Upper lobe of left lung (tissue), 6 donors: ENCODE data around the gene GMFB. TPM values are rescaled to one million over a fixed set of nuclear protein-coding genes. Genes with fewer than 3 reads are reported as not detected.

Source experiments
- ATAC-seq, 2 donors: fragments of 200-7000 bp; cut with Tn5 transposase; one replicate each; pipeline ENCODE4 v1.9.1; 2022; ENCODE audit warnings: mild to moderate bottlenecking in 2 of 2, moderate library complexity in 2 of 2; ENCODE audit not compliant: low FRiP score in 2 of 2
- DNase-seq, 2 donors: peaks; one replicate each; pipeline ENCODE4 v3.0.0-alpha.2; 2019 to 2020
- H3K27ac ChIP-seq, 4 donors: fragments of 200-600 bp; sonication (generic); one replicate each; pipeline ENCODE4 v1.5.1; 2016 to 2019
- H3K27me3 ChIP-seq, 4 donors: fragments of 200-600 bp; sonication (generic); one replicate each; pipeline ENCODE4 v1.5.1; 2017 to 2019
- H3K36me3 ChIP-seq, 4 donors: fragments of 200-600 bp; sonication (generic); one replicate each; pipeline ENCODE4 v1.5.1; 2016 to 2019
- H3K4me1 ChIP-seq, 4 donors: fragments of 200-600 bp; sonication (generic); one replicate each; pipeline ENCODE4 v1.5.1; 2018 to 2019
- H3K4me3 ChIP-seq, 4 donors: fragments of 200-600 bp; sonication (generic); one replicate each; pipeline ENCODE4 v1.5.1; 2017 to 2019; ENCODE audit warnings: mild to moderate bottlenecking in 2 of 4, moderate library complexity in 1 of 4
- H3K9me3 ChIP-seq, 4 donors: fragments of 200-600 bp; sonication (generic); one replicate each; pipeline ENCODE4 v1.5.1; 2018 to 2019
- EP300 ChIP-seq, 4 donors: sonication (generic); formaldehyde crosslinking; IDR thresholded peaks; one replicate each; pipeline ENCODE4 v1.5.1; 2017; ENCODE audit warnings: antibody characterized with exemption in 4 of 4, control low read depth in 2 of 4
- POLR2A ChIP-seq, 4 donors: fragments of 450-650 bp; IDR thresholded peaks; one replicate each; pipeline ENCODE4 v1.5.1; 2016 to 2017; ENCODE audit warnings: antibody characterized with exemption in 4 of 4, mild to moderate bottlenecking in 2 of 4
- POLR2AphosphoS5 ChIP-seq, 2 donors: sonication (generic); formaldehyde crosslinking; IDR thresholded peaks; one replicate each; pipeline ENCODE4 v1.5.1; 2017; ENCODE audit warnings: antibody characterized with exemption in 2 of 2
- whole genome bisulfite sequencing, 2 donors: methylation state at CpG; one replicate each; pipeline ENCODE4 v1.1.5; 2017 to 2018; 5-methylcytosine and 5-hydroxymethylcytosine counted together
- total RNA-seq, 6 donors: library from RNA; depleted of rRNA in 4 of 6; stranded (reverse); fragments of >200 nt in 4 of 6; gene quantifications; one replicate each; pipeline versions ENCODE4 v1.1.0 to v1.2.1, GENCODE V29; 2016 to 2021
- TF ChIP-seq, protein P1 (sequence below), 6 experiments: fragments of 450-650 bp in 4 of 6; fragments of 200-600 bp in 2 of 6; sonication (generic) in 2 of 6; IDR thresholded peaks; one replicate each; pipeline ENCODE4 v1.5.1; 2016 to 2019; ENCODE audit warnings: antibody characterized with exemption in 6 of 6
- donor health status: DM: no; HTN: no; CAD: no; lungs with moderate emphysema.
- donor health status: DM: no; HTN: yes; CAD: no; lungs with severe emphysema.

The GMFB gene
- total RNA-seq, 6 donors from 2014 or later = 18.0 to 72.4 (median 43.9) TPM

- TF ChIP-seq, protein P1, sequence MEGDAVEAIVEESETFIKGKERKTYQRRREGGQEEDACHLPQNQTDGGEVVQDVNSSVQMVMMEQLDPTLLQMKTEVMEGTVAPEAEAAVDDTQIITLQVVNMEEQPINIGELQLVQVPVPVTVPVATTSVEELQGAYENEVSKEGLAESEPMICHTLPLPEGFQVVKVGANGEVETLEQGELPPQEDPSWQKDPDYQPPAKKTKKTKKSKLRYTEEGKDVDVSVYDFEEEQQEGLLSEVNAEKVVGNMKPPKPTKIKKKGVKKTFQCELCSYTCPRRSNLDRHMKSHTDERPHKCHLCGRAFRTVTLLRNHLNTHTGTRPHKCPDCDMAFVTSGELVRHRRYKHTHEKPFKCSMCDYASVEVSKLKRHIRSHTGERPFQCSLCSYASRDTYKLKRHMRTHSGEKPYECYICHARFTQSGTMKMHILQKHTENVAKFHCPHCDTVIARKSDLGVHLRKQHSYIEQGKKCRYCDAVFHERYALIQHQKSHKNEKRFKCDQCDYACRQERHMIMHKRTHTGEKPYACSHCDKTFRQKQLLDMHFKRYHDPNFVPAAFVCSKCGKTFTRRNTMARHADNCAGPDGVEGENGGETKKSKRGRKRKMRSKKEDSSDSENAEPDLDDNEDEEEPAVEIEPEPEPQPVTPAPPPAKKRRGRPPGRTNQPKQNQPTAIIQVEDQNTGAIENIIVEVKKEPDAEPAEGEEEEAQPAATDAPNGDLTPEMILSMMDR (IDR thresholded peaks at IDR 0.05) = no peak
- H3K9me3 ChIP-seq = no peaks in the 10 kb centered on the region
- H3K27ac ChIP-seq = no peak overlapping the region
- no peaks in the 10 kb centered on the region for H3K27me3 ChIP-seq
- WGBS, 2 donors = 30 to 36% methylated on average over 3 of the region's 3 CpGs
- H3K4me1 ChIP-seq = peaks cover 14 to 33% (median 27%) of the 10 kb centered on the region in 4 donors
- no peak overlapping the region for H3K4me3 ChIP-seq
- DNase-seq (no peak), ATAC-seq (no peak)
- H3K36me3 ChIP-seq = no peaks in the 10 kb centered on the region
These were observed 1.8 kb upstream of the GMFB start for GRCh38 chr14:54490445-54491175.

GRCh38 chr14:54489731-54490444 is 1.1 kb upstream of the GMFB start:
- Histone ChIP-seq H3K4me1 (peaks cover 14 to 33% (median 27%) of the 10 kb centered on the region in 4 donors), H3K36me3 (no peaks in the 10 kb centered on the region), H3K27me3 (no peaks in the 10 kb centered on the region), H3K9me3 (no peaks in the 10 kb centered on the region), H3K4me3 (peak overlapping the region in 2 of 4 donors; percentile 61 to 84), H3K27ac (peak overlapping the region; percentile 92 to 99 (median 96))
- ATAC-seq (no peak), DNase-seq (no peak)
- WGBS, 2 donors = 91 to 94% methylated on average over 4 of the region's 4 CpGs
- TF ChIP-seq POLR2A (IDR thresholded peaks at IDR 0.05) (no peak), EP300 (IDR thresholded peaks at IDR 0.05) (no peak), POLR2AphosphoS5 (IDR thresholded peaks at IDR 0.05) (no peak)
- TF ChIP-seq, protein P1 (IDR thresholded peaks at IDR 0.05) = no peak

DNA sequence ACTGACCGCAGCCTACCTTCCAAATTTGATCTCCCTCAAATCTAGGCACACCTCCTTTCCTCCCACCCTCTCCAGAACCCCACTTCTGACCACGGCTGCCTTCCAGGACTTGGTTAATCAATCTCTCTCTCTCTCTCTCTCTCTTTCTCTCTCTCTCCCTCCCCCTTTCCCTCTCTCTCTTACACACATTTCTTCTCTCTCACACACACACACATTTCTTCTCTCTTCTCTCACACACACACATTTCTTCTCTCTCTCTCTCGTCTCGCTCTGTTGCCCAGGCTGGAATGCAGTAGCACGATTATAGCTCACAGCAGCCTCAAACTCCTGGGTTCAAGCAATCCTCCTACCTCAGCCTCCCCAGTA is 521 bp upstream of the GMFB start:
- Histone ChIP-seq H3K4me1 (peaks cover 14 to 33% (median 30%) of the 10 kb centered on the region in 4 donors), H3K27ac (peak overlapping the region; percentile 92 to 99 (median 96)), H3K27me3 (no peaks in the 10 kb centered on the region), H3K4me3 (peak overlapping the region in 3 of 4 donors; percentile 61 to 84 (median 79)), H3K9me3 (no peaks in the 10 kb centered on the region), H3K36me3 (no peaks in the 10 kb centered on the region)
- TF ChIP-seq EP300 (IDR thresholded peaks at IDR 0.05) (no peak), POLR2A (IDR thresholded peaks at IDR 0.05) (no peak), POLR2AphosphoS5 (IDR thresholded peaks at IDR 0.05) (no peak)
- TF ChIP-seq, protein P1 (IDR thresholded peaks at IDR 0.05) = no peak
- no peak for DNase-seq
- ATAC-seq = peak in 1 of 2 donors; percentile 2
- WGBS, 2 donors = 35 to 41% methylated on average over 5 of the region's 5 CpGs

- ATAC-seq (no peak), DNase-seq (no peak)
- WGBS, 2 donors = 1 to 2% methylated on average over 8 to 9 of the region's 9 CpGs
- H3K27me3 ChIP-seq = no peaks in the 10 kb centered on the region
- H3K4me3 ChIP-seq = peak overlapping the region; percentile 61 to 89 (median 82)
- peaks cover 0 to 2% (median under 1%) of the 10 kb centered on the region in 4 donors for H3K36me3 ChIP-seq
- TF ChIP-seq POLR2AphosphoS5 (IDR thresholded peaks at IDR 0.05) (no peak), POLR2A (IDR thresholded peaks at IDR 0.05) (no peak), EP300 (IDR thresholded peaks at IDR 0.05) (no peak)
- TF ChIP-seq, protein P1 (IDR thresholded peaks at IDR 0.05) = peak in 2 of 6 experiments; percentile 15 to 45
- peak overlapping the region; percentile 92 to 99 (median 96) for H3K27ac ChIP-seq
- H3K9me3 ChIP-seq = no peaks in the 10 kb centered on the region
- H3K4me1 ChIP-seq = peaks cover 14 to 34% (median 30%) of the 10 kb centered on the region in 4 donors
These were observed 498 bp downstream of the GMFB start for GRCh38 chr14:54488318-54488645.
